ENCODE measurements around the gene XXYLT1.
"Not testable (repeated sequence)": the region's sequence is repeated elsewhere in the genome, so short reads cannot be mapped to it uniquely, and the experiment has no call there.

Gene XXYLT1

GRCh38 chr3:195270817-195271409 is at the start of gene XXYLT1:
TSS of gene XXYLT1 (minus strand) at chr3:195271159. CDS start at chr3:195271058, 101 bp downstream.
- peak; percentile 73 for DNase-seq (ENCODE audit: low read depth)

- no peak for DNase-seq (ENCODE audit: low read depth)
Observed at GRCh38 chr3:195319060-195319459, 48.1 kb upstream of the XXYLT1 start.

GRCh38 chr3:195312714-195313113 is 41.8 kb upstream of the XXYLT1 start:
- DNase-seq (ENCODE audit: low read depth) = no peak

GRCh38 chr3:195307711-195308110 is 36.8 kb upstream of the XXYLT1 start:
- DNase-seq (ENCODE audit: low read depth) = no peak

GRCh38 chr3:195306369-195306768 is 35.4 kb upstream of the XXYLT1 start:
- DNase-seq (ENCODE audit: low read depth) = no peak

GRCh38 chr3:195302431-195302830 is 31.5 kb upstream of the XXYLT1 start:
- DNase-seq (ENCODE audit: low read depth) = no peak

GRCh38 chr3:195297446-195297845 is 26.5 kb upstream of the XXYLT1 start:
- DNase-seq (ENCODE audit: low read depth) = no peak

GRCh38 chr3:195296662-195297061 is 25.7 kb upstream of the XXYLT1 start:
- no peak for DNase-seq (ENCODE audit: low read depth)

- no peak for DNase-seq (ENCODE audit: low read depth)
Observed at GRCh38 chr3:195291121-195291520, 20.2 kb upstream of the XXYLT1 start.

GRCh38 chr3:195290643-195291042 is 19.7 kb upstream of the XXYLT1 start:
- not testable (repeated sequence) for DNase-seq (ENCODE audit: low read depth)

GRCh38 chr3:195286115-195286872 is 15.3 kb upstream of the XXYLT1 start:
- DNase-seq (ENCODE audit: low read depth) = peak; percentile 62

GRCh38 chr3:195285372-195285771 is 14.4 kb upstream of the XXYLT1 start:
- no peak for DNase-seq (ENCODE audit: low read depth)

- DNase-seq (ENCODE audit: low read depth) = no peak
Observed at GRCh38 chr3:195284842-195285241, 13.9 kb upstream of the XXYLT1 start.

GRCh38 chr3:195282961-195283360 is 12.0 kb upstream of the XXYLT1 start:
- no peak for DNase-seq (ENCODE audit: low read depth)

GRCh38 chr3:195274259-195274966 is 3.5 kb upstream of the XXYLT1 start:
- DNase-seq (ENCODE audit: low read depth) = no peak

GRCh38 chr3:195271410-195272243 is 668 bp upstream of the XXYLT1 start:
- DNase-seq (ENCODE audit: low read depth) = peak; percentile 71

- peak; percentile 36 for DNase-seq (ENCODE audit: low read depth)
Observed at GRCh38 chr3:195270079-195270816, 711 bp downstream of the XXYLT1 start.

- DNase-seq (ENCODE audit: low read depth) = no peak
Observed at GRCh38 chr3:195269375-195270078, 1.4 kb downstream of the XXYLT1 start.

GRCh38 chr3:195268576-195269309 is 2.2 kb downstream of the XXYLT1 start:
- no peak for DNase-seq (ENCODE audit: low read depth)

- DNase-seq (ENCODE audit: low read depth) = no peak
Observed at GRCh38 chr3:195267096-195267495, 3.9 kb downstream of the XXYLT1 start.

Measured in amniotic epithelial cell (primary cell).